Motor neuron (in vitro differentiated cells): Measurements from ENCODE around the gene TMEM135. TPM values are rescaled to one million over a fixed set of nuclear protein-coding genes. Genes with fewer than 3 reads are reported as not detected.
"Not testable (repeated sequence)": the region's sequence is repeated elsewhere in the genome, so short reads cannot be mapped to it uniquely, and the experiment has no call there.

Experiments used
- ATAC-seq, 8 experiments: fragments of 200-7000 bp; cut with Tn5 transposase; replicated peaks in 6 of 8; 2 replicates each; pipeline ENCODE4 v1.8.0; 2021; ENCODE audit warnings: mild to moderate bottlenecking in 8 of 8, moderate library complexity in 8 of 8
- H3K27ac ChIP-seq, 2 donors: fragments of 250-450 bp; sonication (Bioruptor Pico); 2 replicates each; pipeline ENCODE4 v1.9.0; 2021; ENCODE audit warnings: antibody characterized with exemption in 2 of 2, mild to moderate bottlenecking in 2 of 2, moderate library complexity in 1 of 2
- H3K4me1 ChIP-seq, 2 donors: fragments of 250-450 bp; sonication (Bioruptor Pico); replicated peaks in 1 of 2; 2 replicates each; pipeline ENCODE4 v1.6.1; 2021; ENCODE audit warnings: antibody characterized with exemption in 2 of 2, mild to moderate bottlenecking in 2 of 2, moderate library complexity in 1 of 2
- H3K4me3 ChIP-seq, 5 donors: fragments of 250-450 bp; sonication (Bioruptor Pico); 2 replicates each; pipeline ENCODE4 v1.9.0; 2021; ENCODE audit warnings: antibody characterized with exemption in 5 of 5, mild to moderate bottlenecking in 5 of 5, moderate library complexity in 4 of 5
- WGBS, 10 experiments: fragments of 450-650 bp; shearing (Covaris generic); methylation state at CpG; one replicate each; pipeline ENCODE4 v1.0.0; 2022; 5-methylcytosine and 5-hydroxymethylcytosine counted together
- in situ Hi-C, 9 experiments: fragments of 400-800 bp; cut with MboI; loops; one replicate each; pipeline ENCODE4 v1.15.0; 2021; ENCODE audit warnings: low sequenced_read_pairs in 9 of 9, low pct_unique_long_range_greater_than_20kb in 2 of 9; ENCODE audit not compliant: unreplicated experiment in 9 of 9
- total RNA-seq, 8 experiments: library from RNA; unstranded; fragments of 300-600 nt; gene quantifications; 2 replicates each; pipeline versions ENCODE4 v1.2.3 to v1.2.4, GENCODE V29; 2022

Gene TMEM135
- total RNA-seq, 8 experiments from 2014 or later, result 12.5 to 38.9 (median 21.8) TPM

DNA sequence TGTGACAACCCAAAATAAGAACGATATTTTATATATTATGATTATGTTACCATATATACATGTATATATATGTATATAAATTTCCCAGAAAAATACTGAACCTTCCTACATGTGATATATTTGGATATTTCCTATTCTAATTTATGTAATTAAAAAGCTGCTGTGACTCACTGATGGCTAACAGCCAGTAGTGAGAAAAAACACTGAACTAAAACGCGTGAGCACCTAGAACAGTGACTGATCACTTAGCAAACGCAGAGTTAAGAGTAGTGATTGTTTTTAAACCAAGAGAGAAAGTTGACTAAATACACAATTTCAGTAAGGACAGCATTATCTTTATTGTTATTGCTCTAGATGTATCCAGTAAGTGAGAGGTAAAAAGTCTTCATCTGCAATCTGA, 213.8 kb downstream of the TMEM135 start:
- 75 to 100% (median 97%) methylated on average over 1 to 4 of the region's 4 CpGs for WGBS, 10 experiments
- in situ Hi-C loops, result no loop called here
- H3K4me1 ChIP-seq, result no peaks in the 10 kb centered on the region
- no peak overlapping the region for H3K4me3 ChIP-seq
- no peak overlapping the region for H3K27ac ChIP-seq
- ATAC-seq, result no peak

DNA sequence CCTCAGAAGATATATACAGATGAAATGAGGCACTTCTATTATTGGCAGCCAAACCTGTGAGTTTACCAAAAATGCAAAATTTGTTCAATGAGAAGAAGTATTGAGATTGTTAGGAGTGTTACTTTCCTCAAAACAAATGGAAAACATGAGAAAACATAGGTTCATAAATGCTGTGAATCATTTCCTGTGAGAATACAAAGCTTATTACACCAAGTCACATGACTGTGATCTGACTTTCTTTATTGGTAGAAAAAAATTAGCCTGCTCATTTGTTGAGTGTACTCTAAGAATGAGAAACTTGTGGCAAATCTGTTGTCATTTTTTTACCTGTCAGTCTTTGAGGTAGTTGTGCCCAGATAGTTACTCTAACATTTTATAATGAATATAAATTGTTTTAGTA, 215.1 kb downstream of the TMEM135 start:
- in situ Hi-C loops, result no loop called here

DNA sequence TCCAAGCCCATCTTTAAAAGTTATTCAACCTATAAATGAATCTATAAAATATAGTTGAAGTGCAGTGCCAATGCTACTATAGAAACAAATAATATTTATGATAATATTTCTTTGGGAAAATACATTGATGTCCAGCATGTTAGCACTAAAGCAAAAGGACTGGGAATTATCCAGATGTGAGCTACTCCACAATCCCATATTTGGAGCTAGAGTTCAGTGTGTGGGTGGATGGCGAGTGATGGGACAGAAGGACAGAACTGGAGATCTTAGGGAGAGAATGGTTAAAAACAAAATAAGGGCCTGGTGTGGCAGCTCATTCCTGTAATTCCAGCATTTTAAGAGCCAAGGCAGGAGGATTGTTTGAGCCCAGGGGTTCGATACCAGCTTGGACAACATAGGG, 216.8 kb downstream of the TMEM135 start:
- WGBS, 10 experiments, result 82 to 100% (median 100%) methylated on average over 1 to 2 of the region's 2 CpGs; no CpG with 5 or more reads in 2 of the 10 experiments
- ATAC-seq, result no peak
- in situ Hi-C loops, result no loop called here
- peaks cover 4 to 7% of the 10 kb centered on the region in 2 donors for H3K4me1 ChIP-seq
- no peak overlapping the region for H3K27ac ChIP-seq
- H3K4me3 ChIP-seq, result no peak overlapping the region

More for the DNA sequence above, 215.1 kb downstream of the TMEM135 start:
- Histone ChIP-seq H3K4me3 (no peak overlapping the region), H3K27ac (no peak overlapping the region), H3K4me1 (no peaks in the 10 kb centered on the region)
- ATAC-seq, result no peak

DNA sequence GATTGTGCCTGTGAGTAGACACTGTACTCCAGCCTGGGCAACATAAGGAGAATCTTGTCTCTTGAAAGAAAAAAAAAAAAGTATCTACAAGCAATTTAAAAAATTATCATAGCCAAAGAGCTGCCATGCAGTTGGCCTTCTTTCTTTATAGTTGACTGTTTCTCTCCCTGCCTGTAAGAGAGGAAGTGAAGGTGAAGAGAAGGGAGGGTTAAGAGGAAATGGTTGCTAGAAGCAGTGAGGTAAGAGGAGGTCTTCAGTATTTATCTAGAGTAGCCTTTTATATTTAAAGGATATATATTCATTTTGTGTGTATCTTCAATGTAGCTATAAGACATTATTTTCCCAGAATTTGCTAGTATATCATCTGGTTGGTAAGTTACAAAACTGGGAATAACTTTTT, 217.9 kb downstream of the TMEM135 start:
- no peak overlapping the region for H3K27ac ChIP-seq
- H3K4me3 ChIP-seq, result no peak overlapping the region
- in situ Hi-C loops, result no loop called here
- peaks cover 13 to 14% of the 10 kb centered on the region in 2 donors for H3K4me1 ChIP-seq
- ATAC-seq, result no peak

DNA sequence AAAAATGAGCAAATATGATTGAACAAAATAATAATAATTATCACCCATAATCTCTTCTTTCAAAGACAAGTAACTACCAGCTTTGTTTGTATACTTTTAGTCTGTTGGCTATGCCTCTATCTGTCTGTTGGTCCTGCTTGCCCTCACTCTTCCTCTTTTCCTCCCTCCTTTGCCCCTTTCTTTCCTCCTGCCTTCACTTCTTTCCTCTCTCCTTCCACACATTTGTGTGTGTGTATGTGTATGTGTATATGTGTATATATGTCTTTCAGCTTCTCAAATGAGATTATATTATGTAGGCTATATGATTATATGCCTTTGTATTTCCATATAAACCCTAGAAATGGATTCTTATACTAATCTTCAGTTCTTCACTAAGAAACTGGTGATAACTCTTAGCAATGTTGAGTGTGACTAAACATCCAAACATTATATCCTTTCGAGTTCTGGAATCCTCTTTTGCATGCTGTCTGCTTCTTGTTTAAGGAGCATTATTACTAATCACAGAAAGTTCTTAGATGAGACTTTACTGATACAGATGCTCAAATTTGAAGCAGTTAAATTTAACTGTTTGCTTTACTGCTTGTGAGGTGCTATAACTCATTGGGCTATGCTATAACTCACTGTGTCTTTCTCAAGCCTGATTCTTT, 219.1 kb downstream of the TMEM135 start:
- Histone ChIP-seq H3K4me1 (peaks cover 13 to 19% of the 10 kb centered on the region in 2 donors), H3K4me3 (no peak overlapping the region), H3K27ac (no peak overlapping the region)
- ATAC-seq, result no peak
- in situ Hi-C loops, result no loop called here
- WGBS, 10 experiments, result 17 to 100% (median 32%) methylated on average over 1 of the region's 1 CpG; no CpG with 5 or more reads in 4 of the 10 experiments

DNA sequence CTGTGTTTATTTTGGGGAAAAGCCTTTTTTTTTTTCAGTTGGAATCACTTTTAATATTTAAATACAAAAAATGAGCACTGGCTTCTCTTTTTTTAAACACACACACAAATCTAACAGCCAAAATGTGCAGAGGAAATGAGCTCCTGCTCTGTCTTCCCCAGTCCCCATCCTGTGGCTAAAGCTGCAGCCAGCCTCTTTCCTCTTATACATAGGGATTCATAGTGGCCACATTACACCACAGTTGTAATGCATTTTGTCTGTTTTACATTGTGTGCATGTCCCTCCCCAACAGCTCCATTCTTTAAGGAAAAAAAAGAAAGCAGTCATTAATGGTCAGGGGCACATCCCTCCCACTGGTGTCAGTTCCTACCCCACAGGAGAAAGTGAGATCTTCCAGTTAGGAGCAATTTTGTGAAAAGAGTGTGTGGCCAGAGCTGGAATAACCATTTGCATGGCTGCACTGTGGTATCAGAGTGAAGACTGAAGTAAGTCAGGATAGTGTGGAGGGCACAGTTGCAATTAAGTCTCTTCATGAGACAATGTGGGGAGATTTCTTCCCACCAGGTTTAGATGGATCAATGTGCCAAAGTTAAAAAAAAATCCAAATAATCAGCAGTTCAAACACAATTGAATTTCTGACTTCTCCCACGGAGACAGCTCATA, 220.6 kb downstream of the TMEM135 start:
- in situ Hi-C loops, result no loop called here
- Histone ChIP-seq H3K4me3 (no peak overlapping the region), H3K27ac (no peak overlapping the region), H3K4me1 (peaks cover 13 to 19% of the 10 kb centered on the region in 2 donors)
- ATAC-seq, result peak in 1 of 8 experiments; percentile 44
- 60 to 100% (median 83%) methylated on average over 1 of the region's 1 CpG; no CpG with 5 or more reads in 4 of the 10 experiments for WGBS, 10 experiments

DNA sequence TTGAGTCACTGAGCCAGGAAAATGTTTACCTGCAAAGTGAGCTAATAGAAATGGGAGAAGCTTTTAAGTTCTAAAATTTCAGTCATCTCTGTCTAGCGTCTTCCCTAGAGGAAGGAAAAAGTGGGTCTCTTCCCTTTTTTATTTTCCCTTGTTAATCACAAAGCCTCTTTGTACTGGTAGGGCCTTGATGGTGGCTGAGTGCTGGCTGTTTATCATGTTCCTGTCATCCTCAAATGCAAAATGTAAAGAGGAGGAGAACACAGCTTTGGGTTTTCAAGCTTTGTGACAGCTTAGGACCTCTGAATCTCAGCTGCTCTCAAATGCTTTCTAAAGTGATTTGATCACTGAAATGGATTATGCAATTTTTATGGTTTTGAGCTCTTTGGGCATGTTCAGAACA, 222.0 kb downstream of the TMEM135 start:
- ATAC-seq, result peak in 4 of 8 experiments; percentile 57 to 70 (median 65)
- in situ Hi-C loops, result no loop called here
- peaks cover 13 to 19% of the 10 kb centered on the region in 2 donors for H3K4me1 ChIP-seq
- peak overlapping the region in 1 of 2 donors; percentile 17 for H3K27ac ChIP-seq
- WGBS, 10 experiments, result 11 to 100% (median 18%) methylated on average over 1 of the region's 1 CpG; no CpG with 5 or more reads in 4 of the 10 experiments
- H3K4me3 ChIP-seq, result no peak overlapping the region

DNA sequence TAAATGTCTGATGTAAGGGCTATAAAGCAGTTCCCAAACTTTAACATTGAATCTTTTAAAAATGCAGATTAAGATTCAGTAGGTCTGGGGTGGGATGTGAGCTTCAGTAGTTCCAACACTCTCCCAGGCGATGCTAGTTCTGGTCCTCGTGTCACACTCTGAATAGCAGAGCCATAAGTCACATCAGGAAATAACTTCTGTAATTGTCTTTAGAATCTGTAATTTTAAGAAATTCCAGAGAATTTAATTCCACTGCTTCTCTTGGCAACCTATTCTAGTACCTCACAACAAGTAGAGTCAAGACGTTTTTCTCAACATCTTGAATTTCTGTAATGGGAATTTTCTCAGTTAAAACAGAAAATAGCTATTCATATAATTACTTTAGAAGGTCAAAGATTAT, 223.1 kb downstream of the TMEM135 start:
- Histone ChIP-seq H3K27ac (no peak overlapping the region), H3K4me3 (no peak overlapping the region), H3K4me1 (peaks cover 13 to 19% of the 10 kb centered on the region in 2 donors)
- 0 to 72% (median 42%) methylated on average over 1 to 3 of the region's 3 CpGs for WGBS, 10 experiments
- in situ Hi-C loops, result no loop called here
- ATAC-seq, result no peak

DNA sequence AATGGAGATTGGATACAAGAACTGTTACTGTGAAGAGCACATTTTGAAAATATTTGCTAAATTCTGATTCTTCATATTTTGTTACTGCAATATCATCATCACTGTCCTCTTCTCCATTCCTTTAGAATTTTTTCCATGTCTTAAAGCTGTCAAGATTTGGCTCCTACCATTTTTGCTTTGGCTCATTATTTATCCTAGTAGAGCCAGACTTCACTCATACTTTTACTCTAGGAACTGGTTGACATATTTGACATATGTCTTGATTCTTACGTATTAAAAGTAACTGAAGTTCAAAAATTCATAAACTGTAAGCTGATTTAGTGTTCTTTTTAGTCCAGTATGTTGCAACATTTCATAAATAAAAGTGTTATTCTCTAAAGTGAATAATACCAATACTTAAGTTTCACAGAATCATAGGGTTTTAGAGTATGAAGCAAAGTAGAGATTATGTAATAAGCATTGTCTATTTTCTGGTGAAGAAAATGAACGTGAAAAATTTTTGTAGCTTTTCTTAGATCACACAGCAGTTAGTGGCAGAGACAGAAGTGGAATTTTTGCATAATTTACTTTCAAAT, 225.6 kb downstream of the TMEM135 start:
- in situ Hi-C loops, result no loop called here
- no peak overlapping the region for H3K4me3 ChIP-seq
- 0 to 100% (median 60%) methylated on average over 1 to 2 of the region's 2 CpGs for WGBS, 10 experiments
- no peak overlapping the region for H3K27ac ChIP-seq
- no peak for ATAC-seq
- peaks cover 10 to 19% of the 10 kb centered on the region in 2 donors for H3K4me1 ChIP-seq

DNA sequence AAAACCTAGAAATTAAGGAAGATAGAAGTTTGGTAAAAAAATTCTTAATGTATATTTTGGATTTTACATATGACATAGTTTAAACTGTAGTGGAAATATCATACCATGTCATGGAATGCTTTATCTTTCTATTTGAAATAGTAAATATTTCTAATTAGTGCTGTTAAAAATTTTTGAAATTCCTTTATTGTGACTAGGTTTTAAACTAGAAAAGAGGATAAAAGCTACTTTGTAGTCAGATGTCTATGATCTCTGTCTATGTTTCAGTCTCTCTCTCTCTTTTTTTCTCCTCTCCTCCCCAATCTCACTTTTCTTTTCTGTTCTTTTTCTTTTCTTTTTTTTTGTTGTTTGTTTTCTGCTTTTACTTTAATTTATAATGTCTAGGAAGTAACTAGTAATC, 226.2 kb downstream of the TMEM135 start:
- in situ Hi-C loops, result no loop called here
- no peak overlapping the region for H3K4me3 ChIP-seq
- H3K27ac ChIP-seq, result no peak overlapping the region
- H3K4me1 ChIP-seq, result peaks cover 6 to 19% of the 10 kb centered on the region in 2 donors
- ATAC-seq, result no peak

DNA sequence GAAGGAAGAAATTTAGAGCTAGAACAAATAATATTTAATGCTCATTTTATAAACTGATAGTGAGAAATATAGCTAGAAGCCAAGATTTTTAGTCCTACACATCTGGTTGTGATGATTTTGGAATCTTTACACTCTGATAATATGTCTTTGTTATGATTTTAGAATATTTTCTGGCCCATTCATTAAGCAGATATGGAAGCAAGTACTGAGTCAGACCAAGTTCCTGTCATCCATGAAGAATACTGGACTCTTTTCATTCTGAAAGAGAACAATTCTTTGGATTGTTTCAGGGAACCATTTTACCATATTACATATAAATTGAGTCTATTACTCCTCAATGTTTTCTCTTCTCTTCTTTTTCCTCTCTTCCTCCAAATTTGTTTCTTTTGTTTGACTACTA, 227.4 kb downstream of the TMEM135 start:
- Histone ChIP-seq H3K27ac (no peak overlapping the region), H3K4me3 (no peak overlapping the region), H3K4me1 (peaks cover 0 to 10% of the 10 kb centered on the region in 2 donors)
- in situ Hi-C loops, result no loop called here
- no peak for ATAC-seq

DNA sequence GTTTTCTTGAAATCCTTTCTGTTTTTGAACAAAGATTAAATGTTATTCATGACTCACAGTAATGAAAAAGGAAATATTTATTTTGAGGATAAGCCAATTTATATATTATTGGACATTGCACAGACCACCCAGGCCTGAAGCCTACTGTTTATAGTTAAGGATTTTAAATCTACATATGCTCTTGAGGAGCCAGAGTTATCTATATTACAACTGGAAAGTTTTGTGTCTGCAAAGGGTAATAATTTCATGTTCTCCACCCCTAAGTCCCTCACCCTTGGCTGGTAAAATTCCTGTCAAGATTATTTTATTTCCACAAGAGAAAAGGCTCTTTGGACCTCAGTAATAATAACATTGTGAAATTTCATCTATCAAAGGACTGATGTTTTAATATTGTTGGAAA, 228.2 kb downstream of the TMEM135 start:
- Histone ChIP-seq H3K4me3 (no peak overlapping the region), H3K27ac (no peak overlapping the region), H3K4me1 (peaks cover 0 to 1% of the 10 kb centered on the region in 2 donors)
- in situ Hi-C loops, result no loop called here
- no peak for ATAC-seq

DNA sequence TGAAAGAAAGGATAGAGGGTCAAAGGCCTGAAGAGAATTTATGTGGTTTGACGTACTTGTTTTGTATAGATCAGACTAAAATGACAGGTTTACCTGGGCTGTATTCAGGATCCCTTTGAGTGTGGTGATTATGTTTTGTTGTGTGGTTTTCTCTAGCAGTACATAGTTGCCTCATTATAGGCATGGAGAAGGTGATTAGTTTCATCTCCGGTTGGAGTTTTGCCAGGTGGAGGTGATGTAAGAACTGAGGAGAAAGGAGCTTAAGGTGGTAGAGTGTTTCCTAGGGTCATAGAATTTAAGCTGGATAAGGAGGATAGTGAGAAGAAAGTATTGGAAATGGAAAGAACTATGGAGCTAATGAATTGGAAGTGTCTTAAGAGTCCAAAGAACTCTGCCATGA, 229.0 kb downstream of the TMEM135 start:
- Histone ChIP-seq H3K27ac (no peak overlapping the region), H3K4me3 (no peak overlapping the region), H3K4me1 (no peaks in the 10 kb centered on the region)
- in situ Hi-C loops, result no loop called here
- ATAC-seq, result no peak
- WGBS, 10 experiments, result 40 to 100% (median 81%) methylated on average over 1 to 2 of the region's 2 CpGs; no CpG with 5 or more reads in 2 of the 10 experiments

DNA sequence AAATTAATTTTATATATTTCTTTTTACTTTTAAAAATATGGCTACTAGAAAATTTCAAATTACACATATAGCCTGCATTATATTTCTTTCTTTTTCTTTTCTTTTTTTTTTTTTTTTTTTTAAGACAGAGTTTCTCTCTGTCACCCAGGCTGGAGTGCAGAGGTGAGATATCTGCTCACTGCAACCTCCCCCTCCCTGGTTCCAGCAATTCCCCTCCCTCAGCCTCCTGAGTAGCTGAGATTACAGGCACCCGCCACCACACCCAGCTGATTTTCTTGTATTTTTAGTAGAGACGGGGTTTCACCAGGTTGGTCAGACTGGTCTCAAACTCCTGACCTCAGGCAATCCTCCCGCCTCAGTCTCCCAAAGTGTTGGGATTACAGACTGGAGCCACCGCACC, 234.2 kb downstream of the TMEM135 start:
- H3K4me3 ChIP-seq, H3K27ac ChIP-seq, in situ Hi-C loops, ATAC-seq, H3K4me1 ChIP-seq: not testable (repeated sequence)
- 83 to 100% (median 100%) methylated on average over 1 to 4 of the region's 4 CpGs; no CpG with 5 or more reads in 1 of the 10 experiments for WGBS, 10 experiments
